Loucy (cell line): ENCODE measurements around the gene KRTAP10-8.

Experiments
- EZH2phosphoT487 ChIP-seq: fragments of 200-600 bp; IDR thresholded peaks from 2 replicates; pipeline ENCODE4 v1.6.1; 2018; ENCODE audit warnings: antibody characterized with exemption, mild to moderate bottlenecking, moderate library complexity, borderline replicate concordance
- TF ChIP-seq, protein P1 (sequence below): fragments of 200-600 bp; sonication (generic); conservative IDR thresholded peaks from 2 replicates; pipeline ENCODE4 v1.5.1; 2014; ENCODE audit warnings: mild to moderate bottlenecking, antibody characterized with exemption, low read length

DNA sequence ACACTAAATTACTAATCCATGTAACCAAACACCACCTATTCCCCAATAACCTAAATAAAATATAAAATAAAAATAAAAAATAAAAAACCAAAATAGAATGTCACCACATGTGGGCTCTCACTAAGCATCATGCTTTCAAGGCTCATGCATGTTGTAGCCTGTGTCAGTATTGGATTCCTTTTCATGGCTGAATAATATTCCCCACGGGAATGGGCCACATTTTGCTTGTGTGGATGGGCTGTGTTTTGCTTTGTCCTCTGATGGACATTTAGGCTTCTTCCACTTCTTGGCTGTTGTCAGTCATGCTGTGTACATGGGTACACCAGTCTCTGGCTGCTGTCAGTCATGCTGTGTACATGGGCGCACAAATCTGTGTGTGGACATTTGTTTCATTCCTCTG, 22.8 kb upstream of the KRTAP10-8 start:
- TF ChIP-seq, protein P1, sequence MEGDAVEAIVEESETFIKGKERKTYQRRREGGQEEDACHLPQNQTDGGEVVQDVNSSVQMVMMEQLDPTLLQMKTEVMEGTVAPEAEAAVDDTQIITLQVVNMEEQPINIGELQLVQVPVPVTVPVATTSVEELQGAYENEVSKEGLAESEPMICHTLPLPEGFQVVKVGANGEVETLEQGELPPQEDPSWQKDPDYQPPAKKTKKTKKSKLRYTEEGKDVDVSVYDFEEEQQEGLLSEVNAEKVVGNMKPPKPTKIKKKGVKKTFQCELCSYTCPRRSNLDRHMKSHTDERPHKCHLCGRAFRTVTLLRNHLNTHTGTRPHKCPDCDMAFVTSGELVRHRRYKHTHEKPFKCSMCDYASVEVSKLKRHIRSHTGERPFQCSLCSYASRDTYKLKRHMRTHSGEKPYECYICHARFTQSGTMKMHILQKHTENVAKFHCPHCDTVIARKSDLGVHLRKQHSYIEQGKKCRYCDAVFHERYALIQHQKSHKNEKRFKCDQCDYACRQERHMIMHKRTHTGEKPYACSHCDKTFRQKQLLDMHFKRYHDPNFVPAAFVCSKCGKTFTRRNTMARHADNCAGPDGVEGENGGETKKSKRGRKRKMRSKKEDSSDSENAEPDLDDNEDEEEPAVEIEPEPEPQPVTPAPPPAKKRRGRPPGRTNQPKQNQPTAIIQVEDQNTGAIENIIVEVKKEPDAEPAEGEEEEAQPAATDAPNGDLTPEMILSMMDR = no peak
- TF ChIP-seq EZH2phosphoT487 = no peak
